ENCODE results near the gene ERF. TPM values are rescaled to one million over a fixed set of nuclear protein-coding genes. Genes with fewer than 3 reads are reported as not detected.

The ERF gene
- total RNA-seq, 2 donors from 2014 or later, result 46.6 to 49.8 TPM

DNA sequence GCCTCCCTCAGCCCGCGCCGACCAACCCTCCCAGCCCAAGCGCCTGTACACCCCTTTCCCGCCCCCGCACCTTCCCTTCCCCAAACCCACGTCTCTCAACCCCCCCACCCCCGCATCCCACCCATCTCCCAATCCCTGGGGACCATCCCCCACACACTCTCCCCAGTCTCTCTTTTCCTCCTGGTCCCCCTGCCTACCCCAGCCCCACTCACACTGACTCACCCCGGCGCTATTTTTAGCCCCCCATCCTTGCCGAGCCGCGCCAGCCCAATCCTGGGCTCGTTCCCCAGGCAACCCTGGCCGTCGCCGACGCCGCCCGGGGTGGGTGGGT, 25.9 kb upstream of the ERF start:
- no peak for DNase-seq (ENCODE audit: low spot score)
- TF ChIP-seq, protein P1, sequence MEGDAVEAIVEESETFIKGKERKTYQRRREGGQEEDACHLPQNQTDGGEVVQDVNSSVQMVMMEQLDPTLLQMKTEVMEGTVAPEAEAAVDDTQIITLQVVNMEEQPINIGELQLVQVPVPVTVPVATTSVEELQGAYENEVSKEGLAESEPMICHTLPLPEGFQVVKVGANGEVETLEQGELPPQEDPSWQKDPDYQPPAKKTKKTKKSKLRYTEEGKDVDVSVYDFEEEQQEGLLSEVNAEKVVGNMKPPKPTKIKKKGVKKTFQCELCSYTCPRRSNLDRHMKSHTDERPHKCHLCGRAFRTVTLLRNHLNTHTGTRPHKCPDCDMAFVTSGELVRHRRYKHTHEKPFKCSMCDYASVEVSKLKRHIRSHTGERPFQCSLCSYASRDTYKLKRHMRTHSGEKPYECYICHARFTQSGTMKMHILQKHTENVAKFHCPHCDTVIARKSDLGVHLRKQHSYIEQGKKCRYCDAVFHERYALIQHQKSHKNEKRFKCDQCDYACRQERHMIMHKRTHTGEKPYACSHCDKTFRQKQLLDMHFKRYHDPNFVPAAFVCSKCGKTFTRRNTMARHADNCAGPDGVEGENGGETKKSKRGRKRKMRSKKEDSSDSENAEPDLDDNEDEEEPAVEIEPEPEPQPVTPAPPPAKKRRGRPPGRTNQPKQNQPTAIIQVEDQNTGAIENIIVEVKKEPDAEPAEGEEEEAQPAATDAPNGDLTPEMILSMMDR (IDR thresholded peaks at IDR 0.05), result no peak
- Histone ChIP-seq H3K9me3 (no peaks in the 10 kb centered on the region), H3K27ac (peak overlapping the region; percentile 91 to 95), H3K4me1 (ENCODE audit: control insufficient read depth in 1 of 2, low read depth in 2 of 2) (peaks cover 59 to 74% of the 10 kb centered on the region in 2 donors), H3K27me3 (replicated peaks; ENCODE audit: insufficient read depth) (no peaks in the 10 kb centered on the region), H3K36me3 (no peaks in the 10 kb centered on the region), H3K4me3 (peak overlapping the region; percentile 81)
- ATAC-seq (ENCODE audit: insufficient number of reproducible peaks, low FRiP score, low read depth), result no peak

DNA sequence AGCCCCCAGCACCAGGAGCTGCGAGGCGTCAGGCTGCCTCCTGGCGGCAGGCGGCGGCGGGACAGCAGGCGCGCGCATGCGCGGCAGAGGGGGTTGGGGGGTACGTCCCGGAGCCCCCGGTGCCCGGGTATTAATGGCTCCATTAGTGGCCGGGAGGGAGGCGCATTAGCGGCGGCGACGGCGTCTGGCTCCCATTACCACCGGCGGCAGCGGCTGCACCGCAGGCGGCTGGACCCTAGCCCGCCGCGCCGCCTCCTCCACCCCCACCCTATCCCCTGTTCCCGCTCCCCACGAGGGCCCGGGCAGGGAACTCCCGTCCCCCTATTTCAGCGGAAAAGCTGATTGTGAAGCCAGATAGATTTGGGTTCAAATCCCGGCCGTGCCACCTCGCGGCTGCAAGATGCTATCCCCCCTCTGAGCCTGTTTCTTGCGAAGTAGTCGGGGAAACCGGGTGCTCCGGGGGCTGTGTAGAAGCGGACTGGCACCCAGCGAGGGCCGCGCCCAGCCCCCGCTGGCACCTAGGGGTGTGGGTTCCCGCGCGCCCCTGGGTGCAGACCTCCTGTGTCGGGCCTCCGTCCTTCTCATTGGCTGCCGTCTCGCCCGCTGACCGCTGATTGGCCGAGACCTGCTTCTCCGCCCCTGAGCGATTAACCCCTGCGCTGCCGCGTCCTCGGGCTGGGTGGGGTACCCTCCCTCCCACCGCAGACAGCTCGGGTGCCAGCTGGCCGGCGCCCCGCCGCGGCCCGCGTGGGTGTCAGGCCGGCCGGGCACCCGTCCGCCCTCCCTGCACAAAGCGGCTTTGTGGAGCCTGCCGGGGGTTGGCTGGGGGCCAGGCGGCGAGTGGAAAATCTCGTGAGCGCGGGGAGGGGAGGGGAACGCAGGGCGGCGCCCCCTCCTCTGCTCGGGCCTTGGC, 25.2 kb upstream of the ERF start:
- DNase-seq (ENCODE audit: low spot score) (peak; percentile 87), ATAC-seq (ENCODE audit: insufficient number of reproducible peaks, low FRiP score, low read depth) (peak; percentile 47)
- Histone ChIP-seq H3K27me3 (replicated peaks; ENCODE audit: insufficient read depth) (no peaks in the 10 kb centered on the region), H3K36me3 (peaks cover 3% of the 10 kb centered on the region), H3K9me3 (no peaks in the 10 kb centered on the region), H3K27ac (peak overlapping the region; percentile 91 to 95), H3K4me1 (ENCODE audit: control insufficient read depth in 1 of 2, low read depth in 2 of 2) (peaks cover 56 to 73% of the 10 kb centered on the region in 2 donors), H3K4me3 (peak overlapping the region; percentile 81)
- TF ChIP-seq, protein P1 (IDR thresholded peaks at IDR 0.05), result peak; percentile 93

DNA sequence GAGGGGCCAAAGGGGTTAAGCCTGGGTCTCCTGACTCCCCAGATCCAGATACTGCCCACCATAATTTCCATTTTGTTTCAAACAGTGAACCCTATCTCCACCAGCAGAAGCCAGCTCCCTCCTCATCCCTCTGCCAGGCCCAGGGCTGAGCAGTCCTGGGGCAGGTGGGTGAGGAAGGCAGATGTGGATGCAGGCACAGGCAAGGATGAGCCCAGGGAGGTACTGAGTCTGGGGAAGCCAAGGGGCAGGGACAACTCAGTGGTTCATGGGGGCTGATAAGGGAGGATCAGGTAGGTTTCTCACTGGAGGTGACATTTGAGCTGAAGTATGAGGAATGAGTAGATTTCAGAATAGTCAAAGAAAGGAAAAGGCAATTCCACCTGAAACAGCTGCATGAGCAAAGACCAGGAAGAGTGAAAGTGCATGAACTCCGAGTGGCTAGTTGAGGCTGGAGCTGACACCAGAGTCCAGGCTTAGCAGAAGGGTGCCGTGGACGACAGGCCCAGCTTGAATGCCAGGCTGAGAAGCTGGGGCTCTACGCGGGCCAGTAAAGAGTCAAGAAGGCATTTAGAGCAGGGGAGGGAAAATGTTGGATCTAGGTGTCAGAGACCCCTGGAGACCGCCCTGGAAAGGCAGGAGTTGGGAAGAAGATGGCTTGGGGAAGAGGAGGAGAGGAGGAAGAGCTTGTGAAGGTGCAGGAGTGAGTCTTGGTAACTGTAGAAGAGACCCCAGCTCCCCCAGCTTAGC, 24.4 kb upstream of the ERF start:
- DNase-seq (ENCODE audit: low spot score) (no peak), ATAC-seq (ENCODE audit: insufficient number of reproducible peaks, low FRiP score, low read depth) (no peak)
- Histone ChIP-seq H3K4me3 (peak overlapping the region; percentile 81), H3K27ac (peak overlapping the region; percentile 91 to 95), H3K27me3 (replicated peaks; ENCODE audit: insufficient read depth) (no peaks in the 10 kb centered on the region), H3K36me3 (peaks cover 11% of the 10 kb centered on the region), H3K4me1 (ENCODE audit: control insufficient read depth in 1 of 2, low read depth in 2 of 2) (peaks cover 59 to 76% of the 10 kb centered on the region in 2 donors), H3K9me3 (no peaks in the 10 kb centered on the region)
- TF ChIP-seq, protein P1 (IDR thresholded peaks at IDR 0.05), result no peak

DNA sequence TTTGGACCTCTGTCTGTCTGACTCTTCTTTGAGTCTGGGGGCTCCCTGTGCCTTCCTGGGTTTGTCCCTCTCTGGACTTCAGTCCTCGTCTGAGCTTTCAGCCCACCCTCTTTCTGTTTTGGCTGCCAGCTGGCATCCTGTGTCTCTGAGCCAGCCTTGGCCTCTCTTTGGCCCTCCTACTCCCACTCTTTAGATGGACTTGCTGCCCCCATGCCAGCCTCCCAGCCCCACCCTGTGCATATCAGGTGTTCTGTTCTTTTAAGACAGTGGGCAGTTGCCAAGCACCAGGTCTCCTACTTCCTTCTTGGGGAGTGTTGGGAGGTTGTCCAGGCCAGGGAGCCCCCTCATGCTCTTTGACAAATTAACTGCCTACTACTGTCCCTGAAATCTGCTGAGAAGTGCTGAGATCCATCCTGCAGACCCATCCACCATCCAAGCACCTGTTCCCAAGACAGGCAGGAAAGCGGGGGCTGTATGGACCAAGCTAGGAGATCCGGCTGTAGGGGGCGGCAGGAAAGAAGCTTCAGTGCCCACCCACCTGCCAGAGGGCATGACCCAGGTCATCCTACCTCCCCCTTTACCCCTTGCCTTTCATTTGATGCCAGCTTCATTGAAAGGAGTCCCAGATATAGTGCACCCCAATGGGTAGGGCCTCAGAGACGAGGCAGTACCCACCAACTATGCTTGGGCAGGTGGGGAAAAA, 23.7 kb upstream of the ERF start:
- ATAC-seq (ENCODE audit: insufficient number of reproducible peaks, low FRiP score, low read depth) (no peak), DNase-seq (ENCODE audit: low spot score) (no peak)
- H3K36me3 ChIP-seq, result peaks cover 18% of the 10 kb centered on the region
- H3K27me3 ChIP-seq (replicated peaks; ENCODE audit: insufficient read depth), result no peaks in the 10 kb centered on the region
- peak overlapping the region; percentile 81 for H3K4me3 ChIP-seq
- H3K9me3 ChIP-seq, result no peaks in the 10 kb centered on the region
- H3K4me1 ChIP-seq (ENCODE audit: control insufficient read depth in 1 of 2, low read depth in 2 of 2), result peaks cover 59 to 83% of the 10 kb centered on the region in 2 donors
- H3K27ac ChIP-seq, result peak overlapping the region; percentile 91 to 95
- TF ChIP-seq, protein P1 (IDR thresholded peaks at IDR 0.05), result no peak
